HEK293 (cell line): Measurements from ENCODE around the gene CNEP1R1.

Source experiments
- CTCF ChIP-seq: fragments of 450-650 bp; formaldehyde crosslinking; IDR thresholded peaks from 2 replicates; pipeline ENCODE4 v1.5.1; 2016; ENCODE audit warnings: missing biosample characterization, missing genetic modification characterization
- GLIS2 ChIP-seq: fragments of 450-650 bp; formaldehyde crosslinking; IDR thresholded peaks from 2 replicates; pipeline ENCODE4 v1.5.1; 2016; ENCODE audit warnings: missing biosample characterization, missing genetic modification characterization
- IKZF3 ChIP-seq: fragments of 450-650 bp; IDR thresholded peaks from 2 replicates; pipeline ENCODE4 v1.5.0; 2018; ENCODE audit warnings: missing biosample characterization, mild to moderate bottlenecking, missing genetic modification characterization, moderate library complexity
- OSR2 ChIP-seq: fragments of 450-650 bp; formaldehyde crosslinking; IDR thresholded peaks from 2 replicates; pipeline ENCODE4 v1.5.1; 2016; ENCODE audit warnings: missing biosample characterization, missing genetic modification characterization
- PATZ1 ChIP-seq: fragments of 450-650 bp; formaldehyde crosslinking; IDR thresholded peaks from 2 replicates; pipeline ENCODE4 v1.5.1; 2016; ENCODE audit warnings: missing biosample characterization, missing genetic modification characterization
- PRDM10 ChIP-seq: fragments of 450-650 bp; formaldehyde crosslinking; IDR thresholded peaks from 2 replicates; pipeline ENCODE4 v1.5.1; 2016; ENCODE audit warnings: missing biosample characterization, missing genetic modification characterization
- SCRT1 ChIP-seq: fragments of 450-650 bp; formaldehyde crosslinking; IDR thresholded peaks from 2 replicates; pipeline ENCODE4 v1.5.1; 2016; ENCODE audit warnings: missing biosample characterization, missing genetic modification characterization, borderline replicate concordance
- ZBTB26 ChIP-seq: fragments of 450-650 bp; formaldehyde crosslinking; optimal IDR thresholded peaks from 2 replicates; pipeline ENCODE3; 2016; ENCODE audit warnings: missing biosample characterization, mild to moderate bottlenecking, missing genetic modification characterization
- ZIC2 ChIP-seq: fragments of 450-650 bp; formaldehyde crosslinking; IDR thresholded peaks from 2 replicates; pipeline ENCODE4 v1.5.1; 2016; ENCODE audit warnings: missing biosample characterization, missing genetic modification characterization
- ZNF10 ChIP-seq: fragments of 450-650 bp; formaldehyde crosslinking; IDR thresholded peaks from 2 replicates; pipeline ENCODE4 v1.5.1; 2017; ENCODE audit warnings: missing biosample characterization, missing genetic modification characterization
- ZNF140 ChIP-seq: fragments of 450-650 bp; formaldehyde crosslinking; IDR thresholded peaks from 2 replicates; pipeline ENCODE4 v1.5.1; 2016; ENCODE audit warnings: missing biosample characterization, missing genetic modification characterization
- ZNF174 ChIP-seq: fragments of 450-650 bp; formaldehyde crosslinking; IDR thresholded peaks from 2 replicates; pipeline ENCODE4 v1.5.0; 2017; ENCODE audit warnings: missing biosample characterization, mild to moderate bottlenecking, missing genetic modification characterization
- ZNF248 ChIP-seq: fragments of 450-650 bp; formaldehyde crosslinking; IDR thresholded peaks from 2 replicates; pipeline ENCODE4 v1.5.1; 2017; ENCODE audit warnings: missing biosample characterization, missing genetic modification characterization
- ZNF391 ChIP-seq: fragments of 450-650 bp; formaldehyde crosslinking; IDR thresholded peaks from 2 replicates; pipeline ENCODE4 v1.5.1; 2016; ENCODE audit warnings: low read depth, missing biosample characterization, missing genetic modification characterization, borderline replicate concordance
- ZNF423 ChIP-seq: fragments of 450-650 bp; formaldehyde crosslinking; IDR thresholded peaks from 2 replicates; pipeline ENCODE4 v1.5.1; 2016; ENCODE audit warnings: missing biosample characterization, missing genetic modification characterization
- ZNF426 ChIP-seq: fragments of 450-650 bp; formaldehyde crosslinking; IDR thresholded peaks from 2 replicates; pipeline ENCODE4 v1.5.1; 2017; ENCODE audit warnings: missing biosample characterization, missing genetic modification characterization, mild to moderate bottlenecking, inconsistent platforms, moderate library complexity
- ZNF513 ChIP-seq: fragments of 450-650 bp; IDR thresholded peaks from 2 replicates; pipeline ENCODE4 v1.5.1; 2018; ENCODE audit warnings: missing biosample characterization, missing genetic modification characterization
- ZNF514 ChIP-seq: fragments of 450-650 bp; formaldehyde crosslinking; IDR thresholded peaks from 2 replicates; pipeline ENCODE4 v1.5.1; 2016; ENCODE audit warnings: missing biosample characterization, missing genetic modification characterization
- ZNF555 ChIP-seq: fragments of 450-650 bp; formaldehyde crosslinking; conservative IDR thresholded peaks from 2 replicates; pipeline ENCODE4 v1.5.1; 2017; ENCODE audit warnings: missing biosample characterization, mild to moderate bottlenecking, missing genetic modification characterization, inconsistent platforms
- ZNF560 ChIP-seq: fragments of 450-650 bp; formaldehyde crosslinking; IDR thresholded peaks from 2 replicates; pipeline ENCODE4 v1.5.1; 2017; ENCODE audit warnings: missing biosample characterization, missing genetic modification characterization, borderline replicate concordance
- ZNF585B ChIP-seq: fragments of 450-650 bp; formaldehyde crosslinking; IDR thresholded peaks from 2 replicates; pipeline ENCODE4 v1.5.1; 2016; ENCODE audit warnings: missing biosample characterization, missing genetic modification characterization
- ZNF623 ChIP-seq: fragments of 450-650 bp; formaldehyde crosslinking; IDR thresholded peaks from 2 replicates; pipeline ENCODE4 v1.5.1; 2016; ENCODE audit warnings: missing biosample characterization, missing genetic modification characterization
- ZNF626 ChIP-seq: fragments of 450-650 bp; sonication (Bioruptor Pico); formaldehyde crosslinking; IDR thresholded peaks from 2 replicates; pipeline ENCODE4 v1.5.1; 2018; ENCODE audit warnings: missing biosample characterization, missing genetic modification characterization, inconsistent platforms
- ZNF629 ChIP-seq: fragments of 450-650 bp; formaldehyde crosslinking; IDR thresholded peaks from 2 replicates; pipeline ENCODE4 v1.5.1; 2017; ENCODE audit warnings: missing biosample characterization, missing genetic modification characterization
- ZNF658 ChIP-seq: fragments of 450-650 bp; formaldehyde crosslinking; IDR thresholded peaks from 2 replicates; pipeline ENCODE4; 2016; ENCODE audit warnings: missing biosample characterization, missing genetic modification characterization
- ZNF664 ChIP-seq: fragments of 450-650 bp; formaldehyde crosslinking; IDR thresholded peaks from 2 replicates; pipeline ENCODE4 v1.5.1; 2016; ENCODE audit warnings: missing biosample characterization, missing genetic modification characterization
- ZNF777 ChIP-seq: fragments of 450-650 bp; formaldehyde crosslinking; IDR thresholded peaks from 2 replicates; pipeline ENCODE4 v1.5.1; 2017; ENCODE audit warnings: missing biosample characterization, missing genetic modification characterization, borderline replicate concordance
- ZSCAN18 ChIP-seq: fragments of 450-650 bp; formaldehyde crosslinking; IDR thresholded peaks from 2 replicates; pipeline ENCODE4 v1.5.1; 2016; ENCODE audit warnings: missing biosample characterization, missing genetic modification characterization

CNEP1R1 gene

GRCh38 chr16:50024684-50025536, at the start of gene CNEP1R1 (continued):
- peak; percentile 65 for TF ChIP-seq PRDM10 (tag by site-specific recombination)
- peak; percentile 98 for TF ChIP-seq PATZ1 (tag by site-specific recombination)
- TF ChIP-seq ZNF174 (tag by site-specific recombination): no peak
- TF ChIP-seq ZNF560 (tag by site-specific recombination): no peak
- no peak for TF ChIP-seq ZNF664 (tag by site-specific recombination)
- TF ChIP-seq ZNF248 (tag by site-specific recombination): no peak
- no peak; the same call in 1 of the 2 replicates for TF ChIP-seq ZNF10
- TF ChIP-seq ZNF623 (tag by site-specific recombination): no peak
- TF ChIP-seq ZNF391 (tag by site-specific recombination): no peak
- TF ChIP-seq ZNF140 (tag by site-specific recombination): no peak
- TF ChIP-seq ZIC2 (tag by site-specific recombination): peak; percentile 24; the same call in 1 of the 2 replicates
- TF ChIP-seq ZSCAN18 (tag by site-specific recombination): no peak
- no peak for TF ChIP-seq ZNF423 (tag by site-specific recombination)
- TF ChIP-seq ZNF777 (tag by site-specific recombination): peak; percentile 65; the same call in 1 of the 2 replicates
- no peak for TF ChIP-seq OSR2
- no peak for TF ChIP-seq ZNF513 (tag by site-specific recombination)
- no peak for TF ChIP-seq ZNF514 (tag by site-specific recombination)
- TF ChIP-seq ZNF426: no peak
- TF ChIP-seq ZNF555 (tag by site-specific recombination): no peak
- TF ChIP-seq ZNF629 (tag by site-specific recombination): peak; percentile 54; the same call in 1 of the 2 replicates
- TF ChIP-seq SCRT1 (tag by site-specific recombination): no peak
- TF ChIP-seq ZNF585B (tag by site-specific recombination): no peak
- peak; percentile 59 for TF ChIP-seq GLIS2 (tag by site-specific recombination)
- no peak for TF ChIP-seq IKZF3
- TF ChIP-seq CTCF (tag by site-specific recombination): peak; percentile 100
- no peak for TF ChIP-seq ZNF626 (tag by site-specific recombination)
- TF ChIP-seq ZNF658 (tag by site-specific recombination): no peak
- peak; percentile 37 for TF ChIP-seq ZBTB26
